Colonic mucosa (tissue), 4 donors: Measurements from ENCODE around the gene HOXB3. TPM values are rescaled to one million over a fixed set of nuclear protein-coding genes. Genes with fewer than 3 reads are reported as not detected.

Experiments
- DNase-seq: peaks from one replicate; pipeline ENCODE4 v3.0.0-alpha.2; 2020
- H3K27ac ChIP-seq: fragments of 200-600 bp; one replicate; pipeline ENCODE4 v1.8.0; 2021
- H3K27me3 ChIP-seq: fragments of 200-600 bp; one replicate; pipeline ENCODE4 v1.8.0; 2021
- H3K36me3 ChIP-seq: fragments of 200-600 bp; one replicate; pipeline ENCODE4 v1.8.0; 2021
- H3K4me1 ChIP-seq: fragments of 200-600 bp; one replicate; pipeline ENCODE4 v1.8.0; 2021; ENCODE audit warnings: mild to moderate bottlenecking
- H3K4me3 ChIP-seq: fragments of 200-600 bp; one replicate; pipeline ENCODE4 v1.8.0; 2021
- H3K9ac ChIP-seq, 2 donors: one replicate each; pipeline ENCODE4 v1.7.0; 2013; ENCODE audit warnings: control low read depth in 2 of 2, low read depth in 2 of 2, low read length in 2 of 2
- H3K9me3 ChIP-seq: fragments of 200-600 bp; one replicate; pipeline ENCODE4 v1.8.0; 2021
- CTCF ChIP-seq: fragments of 200-600 bp; IDR thresholded peaks from one replicate; pipeline ENCODE4 v1.8.0; 2022; ENCODE audit warnings: antibody characterized with exemption, mild to moderate bottlenecking
- intact Hi-C: fragments of 100-400 bp; cut with DNase I; formaldehyde crosslinking; loops from one replicate; pipeline ENCODE4 v1.14.1; 2022
- total RNA-seq, 2 donors: library from RNA; stranded (reverse); fragmentation: NEBNext Ultra II Directional in 1 of 2; extraction: Animal tissue kit (Norgen Biotek cat#: 25700) in 1 of 2; gene quantifications; one replicate each; pipeline ENCODE4 v1.2.1, GENCODE V29; 2021
- donor health status: healthy.
- donor health status: DM: no; HTN: no; CAD: no.
- donor health status: DM: no; HTN: no; CAD: no.

The HOXB3 gene
- total RNA-seq, 2 donors from 2014 or later = 17.4 to 31.8 TPM

- Histone ChIP-seq H3K27me3 (peaks cover 35% of the 10 kb centered on the region), H3K4me3 (no peak overlapping the region), H3K9me3 (no peaks in the 10 kb centered on the region), H3K36me3 (no peaks in the 10 kb centered on the region), H3K9ac (peak overlapping the region; percentile 38 to 71), H3K27ac (peak overlapping the region; percentile 82), H3K4me1 (peaks cover 21% of the 10 kb centered on the region)
- intact Hi-C loops = loop anchor here (10.0 kb wide), 1 partner anchor 483 kb away; no protein-coding TSS in a partner anchor
- DNase-seq = no peak
- TF ChIP-seq CTCF = no peak
Observed at GRCh38 chr17:48627623-48628521, 37.8 kb upstream of the HOXB3 start.

DNA sequence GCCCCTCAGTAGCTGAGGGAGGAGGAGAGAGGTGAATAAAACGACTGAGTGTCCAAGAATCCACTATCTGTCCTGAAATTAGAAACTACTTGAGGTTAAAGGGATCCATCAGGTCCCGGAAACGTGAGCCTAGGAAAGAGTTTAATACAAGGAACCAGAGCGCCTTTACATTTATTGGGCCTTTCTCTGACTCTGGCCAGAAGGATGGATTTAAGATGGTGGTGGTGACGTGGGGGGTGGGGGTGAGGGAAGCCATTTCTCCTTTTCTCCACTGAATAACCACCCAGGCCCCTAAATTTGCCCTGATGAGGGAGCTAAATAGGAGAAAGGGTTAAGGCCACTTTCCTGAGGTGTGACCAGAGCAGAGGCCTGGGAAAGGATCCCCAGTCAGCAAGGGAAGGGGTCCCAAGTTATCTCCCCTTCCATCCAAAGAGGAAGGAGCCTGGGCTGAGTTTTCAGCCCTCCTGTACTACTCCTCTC lies 37.1 kb upstream of the HOXB3 start:
- no peaks in the 10 kb centered on the region for H3K9me3 ChIP-seq
- H3K4me3 ChIP-seq = peak overlapping the region; percentile 48
- H3K36me3 ChIP-seq = no peaks in the 10 kb centered on the region
- H3K4me1 ChIP-seq = peaks cover 19% of the 10 kb centered on the region
- DNase-seq = no peak
- peaks cover 35% of the 10 kb centered on the region for H3K27me3 ChIP-seq
- H3K9ac ChIP-seq = peak overlapping the region; percentile 38 to 71
- H3K27ac ChIP-seq = peak overlapping the region; percentile 82
- intact Hi-C loops = loop anchor here (10.0 kb wide), 1 partner anchor 482 kb away; no protein-coding TSS in a partner anchor
- no peak for TF ChIP-seq CTCF

GRCh38 chr17:48626245-48627117 lies 36.4 kb upstream of the HOXB3 start, which contains the start of gene HOXB9:
HOXB9 (minus strand) TSS chr17:48626358; CDS start chr17:48626269, 89 bp downstream.
- H3K27me3 ChIP-seq = peaks cover 37% of the 10 kb centered on the region
- no peak for TF ChIP-seq CTCF
- peak; percentile 77 for DNase-seq
- H3K4me3 ChIP-seq = peak within 1 kb of the TSS; percentile 48
- intact Hi-C loops = loop anchor here (10.0 kb wide), 1 partner anchor 482 kb away; no protein-coding TSS in a partner anchor
- no peaks in the 10 kb centered on the region for H3K9me3 ChIP-seq
- peak within 1 kb of the TSS; percentile 82 for H3K27ac ChIP-seq
- H3K9ac ChIP-seq = peak within 1 kb of the TSS; percentile 71 to 73
- H3K4me1 ChIP-seq = peaks cover 12% of the 10 kb centered on the region
- no peaks in the 10 kb centered on the region for H3K36me3 ChIP-seq

- Histone ChIP-seq H3K4me1 (peaks cover 8% of the 10 kb centered on the region), H3K4me3 (peak overlapping the region; percentile 48), H3K36me3 (no peaks in the 10 kb centered on the region), H3K27ac (peak overlapping the region; percentile 82), H3K9ac (peak overlapping the region; percentile 71 to 73), H3K9me3 (no peaks in the 10 kb centered on the region), H3K27me3 (peaks cover 42% of the 10 kb centered on the region)
- DNase-seq = peak; percentile 91
- intact Hi-C loops = loop anchor here (10.0 kb wide), 1 partner anchor 481 kb away; no protein-coding TSS in a partner anchor
- no peak for TF ChIP-seq CTCF
Observed at GRCh38 chr17:48625495-48626244, 35.6 kb upstream of the HOXB3 start.
